Measurements from ENCODE around the gene EID2B. TPM values are rescaled to one million over a fixed set of nuclear protein-coding genes. Genes with fewer than 3 reads are reported as not detected.
A peak's percentile ranks its signal among the peaks of the same experiment; 100 is the strongest.

Gene EID2B
- polyA plus RNA-seq, 3 donors = 1.2 to 2.6 (median 2.4) TPM

- Mint-ChIP-seq H3K9me3 (peaks cover 0 to 26% (median 15%) of the 10 kb centered on the region in 7 donors), H3K4me3 (peak overlapping the region in 1 of 2 donors; percentile 68), H3K27me3 (ENCODE audit: low read depth in 3 of 3) (peaks cover 71 to 75% (median 71%) of the 10 kb centered on the region in 3 donors), H3K36me3 (no peaks in the 10 kb centered on the region), H3K4me1 (peaks cover 12% of the 10 kb centered on the region), H3K27ac (no peak overlapping the region)
- Histone ChIP-seq H3K9ac (ENCODE audit: insufficient read depth, low read length, poor library complexity, severe bottlenecking) (no peak overlapping the region), H2AFZ (ENCODE audit: insufficient read depth, low read depth, low read length, poor library complexity, severe bottlenecking) (peak overlapping the region; percentile 22), H3K27me3 (ENCODE audit: control insufficient read depth in 2 of 2, insufficient read depth in 2 of 2, low read length in 2 of 2) (peaks cover 34 to 61% of the 10 kb centered on the region in 2 donors), H3K9me3 (replicated peaks in 1 of 2; ENCODE audit: control insufficient read depth in 1 of 2, insufficient read depth in 1 of 2, low read length in 2 of 2) (peaks cover 11 to 16% of the 10 kb centered on the region in 2 donors), H3K4me1 (ENCODE audit: control insufficient read depth in 1 of 2, insufficient read depth in 2 of 2, low read length in 2 of 2) (peaks cover 0 to 10% of the 10 kb centered on the region in 2 donors), H3K79me2 (ENCODE audit: insufficient read depth, low read length) (no peaks in the 10 kb centered on the region), H3K36me3 (replicated peaks in 1 of 2; ENCODE audit: control insufficient read depth in 1 of 2, insufficient read depth in 2 of 2, low read length in 2 of 2) (no peaks in the 10 kb centered on the region), H3K4me2 (replicated peaks; ENCODE audit: extremely low read depth, low read length, poor library complexity, severe bottlenecking) (no peak overlapping the region), H4K20me1 (ENCODE audit: insufficient read depth, low read length) (no peaks in the 10 kb centered on the region), H3K4me3 (replicated peaks in 1 of 3; ENCODE audit: low read depth in 2 of 3, low read length in 3 of 3) (no peak overlapping the region), H3K27ac (ENCODE audit: low read depth in 1 of 2, low read length in 2 of 2) (no peak overlapping the region)
- WGBS (ENCODE audit: insufficient coverage) = 35% methylated on average over 5 of the region's 6 CpGs
- DNase-seq = no peak
- no peak for TF ChIP-seq CTCF (IDR thresholded peaks at IDR 0.05)
- intact Hi-C loops (cut with micrococcal nuclease) = no loop called here
Measured at GRCh38 chr19:39516270-39516669, 16.4 kb downstream of the EID2B start.

- H3K9me3 Mint-ChIP-seq = peaks cover 0 to 27% (median 15%) of the 10 kb centered on the region in 7 donors
- intact Hi-C loops (cut with micrococcal nuclease) = no loop called here
- Histone ChIP-seq H2AFZ (ENCODE audit: insufficient read depth, low read depth, low read length, poor library complexity, severe bottlenecking) (peak overlapping the region; percentile 22), H3K4me1 (ENCODE audit: control insufficient read depth in 1 of 2, insufficient read depth in 2 of 2, low read length in 2 of 2) (peaks cover 0 to 10% of the 10 kb centered on the region in 2 donors), H3K27ac (ENCODE audit: low read depth in 1 of 2, low read length in 2 of 2) (no peak overlapping the region), H3K36me3 (replicated peaks in 1 of 2; ENCODE audit: control insufficient read depth in 1 of 2, insufficient read depth in 2 of 2, low read length in 2 of 2) (no peaks in the 10 kb centered on the region), H3K79me2 (ENCODE audit: insufficient read depth, low read length) (no peaks in the 10 kb centered on the region), H4K20me1 (ENCODE audit: insufficient read depth, low read length) (no peaks in the 10 kb centered on the region), H3K9ac (ENCODE audit: insufficient read depth, low read length, poor library complexity, severe bottlenecking) (no peak overlapping the region), H3K4me2 (replicated peaks; ENCODE audit: extremely low read depth, low read length, poor library complexity, severe bottlenecking) (no peak overlapping the region), H3K27me3 (ENCODE audit: control insufficient read depth in 2 of 2, insufficient read depth in 2 of 2, low read length in 2 of 2) (peaks cover 34 to 61% of the 10 kb centered on the region in 2 donors), H3K4me3 (replicated peaks in 1 of 3; ENCODE audit: low read depth in 2 of 3, low read length in 3 of 3) (no peak overlapping the region), H3K9me3 (replicated peaks in 1 of 2; ENCODE audit: control insufficient read depth in 1 of 2, insufficient read depth in 1 of 2, low read length in 2 of 2) (peaks cover 11 to 16% of the 10 kb centered on the region in 2 donors)
- no peak for TF ChIP-seq CTCF (IDR thresholded peaks at IDR 0.05)
- WGBS (ENCODE audit: insufficient coverage) = 5% methylated on average over 32 of the region's 44 CpGs
- no peak overlapping the region for H3K27ac Mint-ChIP-seq
- H3K36me3 Mint-ChIP-seq = no peaks in the 10 kb centered on the region
- peaks cover 12% of the 10 kb centered on the region for H3K4me1 Mint-ChIP-seq
- DNase-seq = no peak
- H3K27me3 Mint-ChIP-seq (ENCODE audit: low read depth in 3 of 3) = peaks cover 71 to 75% (median 74%) of the 10 kb centered on the region in 3 donors
- peak overlapping the region in 1 of 2 donors; percentile 68 for H3K4me3 Mint-ChIP-seq
Measured at GRCh38 chr19:39515551-39516191, 17.0 kb downstream of the EID2B start.

All from CD14-positive monocyte (primary cell).